ENCODE results near the gene ARHGAP44.

Gene ARHGAP44

GRCh38 chr17:12896180-12896785, 107.0 kb downstream of the ARHGAP44 start:
- DNase-seq (ENCODE audit: extremely low spot score), result no peak
- CTCF ChIA-PET, result no interaction called here
- TF ChIP-seq ELF4 (IDR thresholded peaks at IDR 0.05) (no peak), FOXA1 (IDR thresholded peaks at IDR 0.05) (no peak), FOXK2 (IDR thresholded peaks at IDR 0.05) (no peak), TARDBP (IDR thresholded peaks at IDR 0.05) (no peak), LEF1 (IDR thresholded peaks at IDR 0.05; ENCODE audit: borderline replicate concordance) (no peak), SP1 (IDR thresholded peaks at IDR 0.05) (no peak), SUZ12 (IDR thresholded peaks at IDR 0.05) (no peak), BHLHE40 (IDR thresholded peaks at IDR 0.05; ENCODE audit: borderline replicate concordance) (no peak), CTBP1 (IDR thresholded peaks at IDR 0.05; ENCODE audit: borderline replicate concordance) (no peak), FOXM1 (IDR thresholded peaks at IDR 0.05; ENCODE audit: borderline replicate concordance) (no peak)
- POLR2A ChIA-PET, result no interaction called here

- no peak for DNase-seq (ENCODE audit: extremely low spot score)
- TF ChIP-seq BHLHE40 (IDR thresholded peaks at IDR 0.05; ENCODE audit: borderline replicate concordance) (no peak), ZNF384 (IDR thresholded peaks at IDR 0.05) (no peak), TARDBP (IDR thresholded peaks at IDR 0.05) (no peak), ELF4 (IDR thresholded peaks at IDR 0.05) (no peak), SP1 (IDR thresholded peaks at IDR 0.05) (no peak), HDGF (IDR thresholded peaks at IDR 0.05; ENCODE audit: borderline replicate concordance) (no peak), FOXK2 (IDR thresholded peaks at IDR 0.05) (no peak), PKNOX1 (IDR thresholded peaks at IDR 0.05) (no peak), FOXM1 (IDR thresholded peaks at IDR 0.05; ENCODE audit: borderline replicate concordance) (no peak), L3MBTL2 (conservative IDR thresholded peaks at IDR 0.05) (no peak), LEF1 (IDR thresholded peaks at IDR 0.05; ENCODE audit: borderline replicate concordance) (no peak), FOXA1 (IDR thresholded peaks at IDR 0.05) (no peak), CTBP1 (IDR thresholded peaks at IDR 0.05; ENCODE audit: borderline replicate concordance) (no peak), NFRKB (IDR thresholded peaks at IDR 0.05) (no peak), ARNT (IDR thresholded peaks at IDR 0.05) (no peak), SUZ12 (IDR thresholded peaks at IDR 0.05) (no peak)
- POLR2A ChIA-PET, result no interaction called here
- CTCF ChIA-PET, result no interaction called here
Observed at GRCh38 chr17:12898110-12898509, 108.8 kb downstream of the ARHGAP44 start.

GRCh38 chr17:12899604-12900003, 110.3 kb downstream of the ARHGAP44 start:
- no peak for DNase-seq (ENCODE audit: extremely low spot score)

GRCh38 chr17:12900474-12900873, 111.2 kb downstream of the ARHGAP44 start:
- ChIA-PET POLR2A (no interaction called here), CTCF (no interaction called here)
- TF ChIP-seq L3MBTL2 (conservative IDR thresholded peaks at IDR 0.05) (no peak), FOXK2 (IDR thresholded peaks at IDR 0.05) (no peak), SUZ12 (IDR thresholded peaks at IDR 0.05) (no peak), CTBP1 (IDR thresholded peaks at IDR 0.05; ENCODE audit: borderline replicate concordance) (no peak), LEF1 (IDR thresholded peaks at IDR 0.05; ENCODE audit: borderline replicate concordance) (no peak), ARNT (IDR thresholded peaks at IDR 0.05) (no peak), FOXM1 (IDR thresholded peaks at IDR 0.05; ENCODE audit: borderline replicate concordance) (no peak), ELF4 (IDR thresholded peaks at IDR 0.05) (no peak), BHLHE40 (IDR thresholded peaks at IDR 0.05; ENCODE audit: borderline replicate concordance) (no peak), NFRKB (IDR thresholded peaks at IDR 0.05) (no peak), FOXA1 (IDR thresholded peaks at IDR 0.05) (no peak), PKNOX1 (IDR thresholded peaks at IDR 0.05) (no peak), HDGF (IDR thresholded peaks at IDR 0.05; ENCODE audit: borderline replicate concordance) (no peak), SP1 (IDR thresholded peaks at IDR 0.05) (no peak), TARDBP (IDR thresholded peaks at IDR 0.05) (no peak)
- no peak for DNase-seq (ENCODE audit: extremely low spot score)

More at GRCh38 chr17:12899604-12900003, 110.3 kb downstream of the ARHGAP44 start:
- ChIA-PET CTCF (no interaction called here), POLR2A (no interaction called here)
- TF ChIP-seq FOXA1 (IDR thresholded peaks at IDR 0.05), result no peak
- TF ChIP-seq FOXK2 (IDR thresholded peaks at IDR 0.05), result no peak
- TF ChIP-seq HDGF (IDR thresholded peaks at IDR 0.05; ENCODE audit: borderline replicate concordance), result no peak
- TF ChIP-seq ARNT (IDR thresholded peaks at IDR 0.05), result no peak
- no peak for TF ChIP-seq L3MBTL2 (conservative IDR thresholded peaks at IDR 0.05)
- no peak for TF ChIP-seq ZNF384 (IDR thresholded peaks at IDR 0.05)
- no peak for TF ChIP-seq ELF4 (IDR thresholded peaks at IDR 0.05)
- no peak for TF ChIP-seq CTBP1 (IDR thresholded peaks at IDR 0.05; ENCODE audit: borderline replicate concordance)
- no peak for TF ChIP-seq SP1 (IDR thresholded peaks at IDR 0.05)
- no peak for TF ChIP-seq TARDBP (IDR thresholded peaks at IDR 0.05)
- no peak for TF ChIP-seq PKNOX1 (IDR thresholded peaks at IDR 0.05)

- TF ChIP-seq NFRKB (IDR thresholded peaks at IDR 0.05) (no peak), CTBP1 (IDR thresholded peaks at IDR 0.05; ENCODE audit: borderline replicate concordance) (no peak), HDGF (IDR thresholded peaks at IDR 0.05; ENCODE audit: borderline replicate concordance) (no peak), FOXK2 (IDR thresholded peaks at IDR 0.05) (no peak)
- ChIA-PET CTCF (interaction anchor here (0.6 to 1.0 kb wide), 2 partner anchors 25 to 160 kb away, joined by 3 read pairs; no protein-coding TSS in a partner anchor), POLR2A (no interaction called here)
- DNase-seq (ENCODE audit: extremely low spot score), result no peak
Observed at GRCh38 chr17:12902046-12902445, 112.7 kb downstream of the ARHGAP44 start.

GRCh38 chr17:12907477-12907876, 118.2 kb downstream of the ARHGAP44 start:
- no peak for DNase-seq (ENCODE audit: extremely low spot score)
- ChIA-PET CTCF (no interaction called here), POLR2A (no interaction called here)
- no peak for TF ChIP-seq BHLHE40 (IDR thresholded peaks at IDR 0.05; ENCODE audit: borderline replicate concordance)
- TF ChIP-seq SUZ12 (IDR thresholded peaks at IDR 0.05), result no peak
- no peak for TF ChIP-seq TARDBP (IDR thresholded peaks at IDR 0.05)
- no peak for TF ChIP-seq CTBP1 (IDR thresholded peaks at IDR 0.05; ENCODE audit: borderline replicate concordance)
- TF ChIP-seq FOXM1 (IDR thresholded peaks at IDR 0.05; ENCODE audit: borderline replicate concordance), result no peak
- no peak for TF ChIP-seq ZNF384 (IDR thresholded peaks at IDR 0.05)
- no peak for TF ChIP-seq FOXA1 (IDR thresholded peaks at IDR 0.05)
- TF ChIP-seq HDGF (IDR thresholded peaks at IDR 0.05; ENCODE audit: borderline replicate concordance), result no peak
- TF ChIP-seq NFRKB (IDR thresholded peaks at IDR 0.05), result no peak
- TF ChIP-seq L3MBTL2 (conservative IDR thresholded peaks at IDR 0.05), result no peak
- TF ChIP-seq ARNT (IDR thresholded peaks at IDR 0.05), result no peak
- TF ChIP-seq LEF1 (IDR thresholded peaks at IDR 0.05; ENCODE audit: borderline replicate concordance), result no peak
- no peak for TF ChIP-seq FOXK2 (IDR thresholded peaks at IDR 0.05)
- TF ChIP-seq PKNOX1 (IDR thresholded peaks at IDR 0.05), result no peak
- TF ChIP-seq ELF4 (IDR thresholded peaks at IDR 0.05), result no peak
- TF ChIP-seq SP1 (IDR thresholded peaks at IDR 0.05), result no peak

All from HEK293T (cell line).